Stimulated activated CD8-positive, alpha-beta memory T cell treated with anti-CD3 and anti-CD28 coated beads, Interleukin-12 subunit alpha, Interleukin-12 subunit beta, amount 100 ng/mL, for 24 hours (primary cell): ENCODE data around the gene CPNE7.
"Not testable (repeated sequence)": the region's sequence is repeated elsewhere in the genome, so short reads cannot be mapped to it uniquely, and the experiment has no call there.

ENCODE experiments used
- DNase-seq: peaks from one replicate; pipeline ENCODE4 v3.0.0-alpha.2; 2020; ENCODE audit errors: extremely low read depth

Gene CPNE7

GRCh38 chr16:89565506-89566372, 9.8 kb upstream of the CPNE7 start:
- DNase-seq: no peak

- no peak for DNase-seq
Observed at GRCh38 chr16:89567656-89568594, 7.6 kb upstream of the CPNE7 start.

- no peak for DNase-seq
Observed at GRCh38 chr16:89569506-89570341, 5.8 kb upstream of the CPNE7 start.

- no peak for DNase-seq
Observed at GRCh38 chr16:89570342-89570923, 5.1 kb upstream of the CPNE7 start.

- not testable (repeated sequence) for DNase-seq
Observed at GRCh38 chr16:89570983-89571598, 4.5 kb upstream of the CPNE7 start.

- no peak for DNase-seq
Observed at GRCh38 chr16:89571636-89572035, 3.9 kb upstream of the CPNE7 start.

- no peak for DNase-seq
Observed at GRCh38 chr16:89572073-89572484, 3.5 kb upstream of the CPNE7 start.

- no peak for DNase-seq
Observed at GRCh38 chr16:89572485-89573205, 2.9 kb upstream of the CPNE7 start.

GRCh38 chr16:89573826-89574680, 1.5 kb upstream of the CPNE7 start:
- no peak for DNase-seq

GRCh38 chr16:89574681-89575246, 794 bp upstream of the CPNE7 start:
- no peak for DNase-seq

- DNase-seq: no peak
Observed at GRCh38 chr16:89576153-89577054, 846 bp downstream of the CPNE7 start.

- no peak for DNase-seq
Observed at GRCh38 chr16:89577055-89577759, 1.6 kb downstream of the CPNE7 start.

GRCh38 chr16:89579351-89579750, 3.8 kb downstream of the CPNE7 start:
- no peak for DNase-seq

- no peak for DNase-seq
Observed at GRCh38 chr16:89581045-89581695, 5.6 kb downstream of the CPNE7 start.

GRCh38 chr16:89581861-89582563, 6.5 kb downstream of the CPNE7 start:
- no peak for DNase-seq

GRCh38 chr16:89582614-89583196, 7.1 kb downstream of the CPNE7 start:
- DNase-seq: no peak
